ENCODE data around the gene GATAD2B.
"Not testable (repeated sequence)": the region's sequence is repeated elsewhere in the genome, so short reads cannot be mapped to it uniquely, and the experiment has no call there.

Gene GATAD2B

GRCh38 chr1:153849487-153850185 is 73.1 kb downstream of the GATAD2B start:
- no peaks in the 10 kb centered on the region for H3K27me3 ChIP-seq (ENCODE audit: control insufficient read depth in 5 of 5, insufficient read depth in 4 of 5, low read length in 5 of 5)
- H3K9me3 ChIP-seq (ENCODE audit: control insufficient read depth in 5 of 5, low read length in 5 of 5), result no peaks in the 10 kb centered on the region
- H3K36me3 ChIP-seq (ENCODE audit: control insufficient read depth in 5 of 5, insufficient read depth in 5 of 5, low read length in 5 of 5), result peaks cover 0 to 22% (median 6%) of the 10 kb centered on the region in 5 donors
- H3K4me1 ChIP-seq (ENCODE audit: control insufficient read depth in 5 of 5, insufficient read depth in 5 of 5, low read length in 5 of 5), result no peaks in the 10 kb centered on the region
- no peak overlapping the region for H3K9ac ChIP-seq (ENCODE audit: low read length in 5 of 5)
- H3K4me3 ChIP-seq (ENCODE audit: low read depth in 1 of 5, low read length in 5 of 5), result no peak overlapping the region
- no peak overlapping the region for H3K27ac ChIP-seq (ENCODE audit: low read depth, low read length)

- peaks cover 0 to 22% (median 6%) of the 10 kb centered on the region in 5 donors for H3K36me3 ChIP-seq (ENCODE audit: control insufficient read depth in 5 of 5, insufficient read depth in 5 of 5, low read length in 5 of 5)
- H3K4me1 ChIP-seq (ENCODE audit: control insufficient read depth in 5 of 5, insufficient read depth in 5 of 5, low read length in 5 of 5), result peaks cover 0 to 3% (median 0%) of the 10 kb centered on the region in 5 donors
- no peaks in the 10 kb centered on the region for H3K9me3 ChIP-seq (ENCODE audit: control insufficient read depth in 5 of 5, low read length in 5 of 5)
- no peak overlapping the region for H3K9ac ChIP-seq (ENCODE audit: low read length in 5 of 5)
- no peak overlapping the region for H3K4me3 ChIP-seq (ENCODE audit: low read depth in 1 of 5, low read length in 5 of 5)
- no peaks in the 10 kb centered on the region for H3K27me3 ChIP-seq (ENCODE audit: control insufficient read depth in 5 of 5, insufficient read depth in 4 of 5, low read length in 5 of 5)
- no peak overlapping the region for H3K27ac ChIP-seq (ENCODE audit: low read depth, low read length)
Measured at GRCh38 chr1:153848805-153849204, 74.0 kb downstream of the GATAD2B start.

- H3K27ac ChIP-seq (ENCODE audit: low read depth, low read length), result no peak overlapping the region
- no peaks in the 10 kb centered on the region for H3K9me3 ChIP-seq (ENCODE audit: control insufficient read depth in 5 of 5, low read length in 5 of 5)
- H3K4me1 ChIP-seq (ENCODE audit: control insufficient read depth in 5 of 5, insufficient read depth in 5 of 5, low read length in 5 of 5), result peaks cover 0 to 5% (median 0%) of the 10 kb centered on the region in 5 donors
- H3K27me3 ChIP-seq (ENCODE audit: control insufficient read depth in 5 of 5, insufficient read depth in 4 of 5, low read length in 5 of 5), result no peaks in the 10 kb centered on the region
- no peak overlapping the region for H3K4me3 ChIP-seq (ENCODE audit: low read depth in 1 of 5, low read length in 5 of 5)
- H3K36me3 ChIP-seq (ENCODE audit: control insufficient read depth in 5 of 5, insufficient read depth in 5 of 5, low read length in 5 of 5), result no peaks in the 10 kb centered on the region
- H3K9ac ChIP-seq (ENCODE audit: low read length in 5 of 5), result no peak overlapping the region
Measured at GRCh38 chr1:153845158-153845557, 77.6 kb downstream of the GATAD2B start.

GRCh38 chr1:153844349-153844748 is 78.4 kb downstream of the GATAD2B start:
- not testable (repeated sequence) for H3K9ac ChIP-seq (ENCODE audit: low read length in 5 of 5); H3K27me3 ChIP-seq (ENCODE audit: control insufficient read depth in 5 of 5, insufficient read depth in 4 of 5, low read length in 5 of 5); H3K36me3 ChIP-seq (ENCODE audit: control insufficient read depth in 5 of 5, insufficient read depth in 5 of 5, low read length in 5 of 5); H3K27ac ChIP-seq (ENCODE audit: low read depth, low read length); H3K9me3 ChIP-seq (ENCODE audit: control insufficient read depth in 5 of 5, low read length in 5 of 5); H3K4me3 ChIP-seq (ENCODE audit: low read depth in 1 of 5, low read length in 5 of 5); H3K4me1 ChIP-seq (ENCODE audit: control insufficient read depth in 5 of 5, insufficient read depth in 5 of 5, low read length in 5 of 5)

GRCh38 chr1:153842006-153842471 is 80.7 kb downstream of the GATAD2B start:
- Histone ChIP-seq H3K9ac (ENCODE audit: low read length in 5 of 5) (no peak overlapping the region), H3K27me3 (ENCODE audit: control insufficient read depth in 5 of 5, insufficient read depth in 4 of 5, low read length in 5 of 5) (no peaks in the 10 kb centered on the region), H3K4me1 (ENCODE audit: control insufficient read depth in 5 of 5, insufficient read depth in 5 of 5, low read length in 5 of 5) (peaks cover 0 to 5% (median 0%) of the 10 kb centered on the region in 5 donors), H3K36me3 (ENCODE audit: control insufficient read depth in 5 of 5, insufficient read depth in 5 of 5, low read length in 5 of 5) (no peaks in the 10 kb centered on the region), H3K4me3 (ENCODE audit: low read depth in 1 of 5, low read length in 5 of 5) (no peak overlapping the region), H3K27ac (ENCODE audit: low read depth, low read length) (no peak overlapping the region), H3K9me3 (ENCODE audit: control insufficient read depth in 5 of 5, low read length in 5 of 5) (no peaks in the 10 kb centered on the region)

GRCh38 chr1:153841463-153841994 is 81.2 kb downstream of the GATAD2B start:
- Histone ChIP-seq H3K27ac (ENCODE audit: low read depth, low read length) (no peak overlapping the region), H3K4me1 (ENCODE audit: control insufficient read depth in 5 of 5, insufficient read depth in 5 of 5, low read length in 5 of 5) (peaks cover 0 to 5% (median 0%) of the 10 kb centered on the region in 5 donors), H3K36me3 (ENCODE audit: control insufficient read depth in 5 of 5, insufficient read depth in 5 of 5, low read length in 5 of 5) (no peaks in the 10 kb centered on the region), H3K9ac (ENCODE audit: low read length in 5 of 5) (no peak overlapping the region), H3K9me3 (ENCODE audit: control insufficient read depth in 5 of 5, low read length in 5 of 5) (no peaks in the 10 kb centered on the region), H3K4me3 (ENCODE audit: low read depth in 1 of 5, low read length in 5 of 5) (no peak overlapping the region), H3K27me3 (ENCODE audit: control insufficient read depth in 5 of 5, insufficient read depth in 4 of 5, low read length in 5 of 5) (no peaks in the 10 kb centered on the region)

- H3K27me3 ChIP-seq (ENCODE audit: control insufficient read depth in 5 of 5, insufficient read depth in 4 of 5, low read length in 5 of 5); H3K36me3 ChIP-seq (ENCODE audit: control insufficient read depth in 5 of 5, insufficient read depth in 5 of 5, low read length in 5 of 5); H3K9ac ChIP-seq (ENCODE audit: low read length in 5 of 5); H3K4me3 ChIP-seq (ENCODE audit: low read depth in 1 of 5, low read length in 5 of 5); H3K9me3 ChIP-seq (ENCODE audit: control insufficient read depth in 5 of 5, low read length in 5 of 5); H3K27ac ChIP-seq (ENCODE audit: low read depth, low read length); H3K4me1 ChIP-seq (ENCODE audit: control insufficient read depth in 5 of 5, insufficient read depth in 5 of 5, low read length in 5 of 5): not testable (repeated sequence)
Measured at GRCh38 chr1:153840774-153841173, 82.0 kb downstream of the GATAD2B start.

- not testable (repeated sequence) for H3K9me3 ChIP-seq (ENCODE audit: control insufficient read depth in 5 of 5, low read length in 5 of 5); H3K27me3 ChIP-seq (ENCODE audit: control insufficient read depth in 5 of 5, insufficient read depth in 4 of 5, low read length in 5 of 5); H3K4me3 ChIP-seq (ENCODE audit: low read depth in 1 of 5, low read length in 5 of 5); H3K4me1 ChIP-seq (ENCODE audit: control insufficient read depth in 5 of 5, insufficient read depth in 5 of 5, low read length in 5 of 5); H3K9ac ChIP-seq (ENCODE audit: low read length in 5 of 5); H3K36me3 ChIP-seq (ENCODE audit: control insufficient read depth in 5 of 5, insufficient read depth in 5 of 5, low read length in 5 of 5); H3K27ac ChIP-seq (ENCODE audit: low read depth, low read length)
Measured at GRCh38 chr1:153833968-153834367, 88.8 kb downstream of the GATAD2B start.

- no peak overlapping the region for H3K4me3 ChIP-seq (ENCODE audit: low read depth in 1 of 5, low read length in 5 of 5)
- no peaks in the 10 kb centered on the region for H3K27me3 ChIP-seq (ENCODE audit: control insufficient read depth in 5 of 5, insufficient read depth in 4 of 5, low read length in 5 of 5)
- peaks cover 0 to 4% (median 0%) of the 10 kb centered on the region in 5 donors for H3K36me3 ChIP-seq (ENCODE audit: control insufficient read depth in 5 of 5, insufficient read depth in 5 of 5, low read length in 5 of 5)
- no peaks in the 10 kb centered on the region for H3K9me3 ChIP-seq (ENCODE audit: control insufficient read depth in 5 of 5, low read length in 5 of 5)
- no peaks in the 10 kb centered on the region for H3K4me1 ChIP-seq (ENCODE audit: control insufficient read depth in 5 of 5, insufficient read depth in 5 of 5, low read length in 5 of 5)
- H3K9ac ChIP-seq (ENCODE audit: low read length in 5 of 5), result no peak overlapping the region
- no peak overlapping the region for H3K27ac ChIP-seq (ENCODE audit: low read depth, low read length)
Measured at GRCh38 chr1:153833171-153833570, 89.6 kb downstream of the GATAD2B start.

GRCh38 chr1:153832293-153832692 is 90.5 kb downstream of the GATAD2B start:
- Histone ChIP-seq H3K27ac (ENCODE audit: low read depth, low read length) (no peak overlapping the region), H3K4me1 (ENCODE audit: control insufficient read depth in 5 of 5, insufficient read depth in 5 of 5, low read length in 5 of 5) (no peaks in the 10 kb centered on the region), H3K4me3 (ENCODE audit: low read depth in 1 of 5, low read length in 5 of 5) (no peak overlapping the region), H3K9ac (ENCODE audit: low read length in 5 of 5) (no peak overlapping the region), H3K27me3 (ENCODE audit: control insufficient read depth in 5 of 5, insufficient read depth in 4 of 5, low read length in 5 of 5) (no peaks in the 10 kb centered on the region), H3K36me3 (ENCODE audit: control insufficient read depth in 5 of 5, insufficient read depth in 5 of 5, low read length in 5 of 5) (peaks cover 5 to 12% (median 8%) of the 10 kb centered on the region in 5 donors), H3K9me3 (ENCODE audit: control insufficient read depth in 5 of 5, low read length in 5 of 5) (no peaks in the 10 kb centered on the region)
